ENCODE measurements around the gene NME1. TPM values are rescaled to one million over a fixed set of nuclear protein-coding genes. Genes with fewer than 3 reads are reported as not detected.
A peak's percentile ranks its signal among the peaks of the same experiment; 100 is the strongest.

The NME1 gene
- polyA plus RNA-seq, 1 of the 3 experiments (the other 2 are of a cell fraction): 654 TPM

DNA sequence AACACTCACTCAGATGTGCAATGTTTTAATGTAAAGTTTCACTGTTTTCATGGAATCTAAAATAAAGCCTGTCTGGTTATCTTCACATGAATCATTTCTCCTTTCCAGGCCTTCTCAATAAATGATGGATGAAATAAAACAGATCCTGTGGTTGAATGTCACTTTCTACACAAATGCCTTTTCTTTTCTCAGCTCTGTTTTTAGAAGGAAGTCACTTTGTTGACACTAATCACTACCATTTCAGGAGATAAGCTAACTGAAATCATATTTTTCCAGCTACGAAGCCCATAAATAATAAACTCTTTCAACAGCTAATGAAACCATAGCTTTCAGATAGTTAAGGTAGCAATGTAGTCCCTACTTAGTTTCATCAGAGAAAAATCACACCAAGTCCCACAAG is 30.8 kb downstream of the NME1 start:
- peaks cover 4% of the 10 kb centered on the region; the same call in 1 of the 2 replicates for H3K79me2 ChIP-seq (ENCODE audit: insufficient read depth)
- 56% methylated on average over 1 of the region's 1 CpG for WGBS (ENCODE audit: low lambda C conversion rate)
- no peak overlapping the region for H3K4me3 ChIP-seq (ENCODE audit: low read depth in 2 of 2, low read length in 1 of 2)
- peaks cover 18% of the 10 kb centered on the region for H4K20me1 ChIP-seq (ENCODE audit: insufficient read depth)
- peaks cover 20% of the 10 kb centered on the region for H3F3A ChIP-seq (replicated peaks; ENCODE audit: insufficient read depth)
- H3K27ac ChIP-seq (ENCODE audit: low read depth in 2 of 2, low read length in 1 of 2): peak overlapping the region; percentile 16 to 39; a peak in 3 of 4 replicates
- ChIA-PET CTCF (interaction anchor here (0.6 to 1.4 kb wide), 5 partner anchors 13 to 342 kb away, joined by 3 to 6 read pairs (median 3); partner anchors contain the start of gene NME1), POLR2A (interaction anchor here (1.0 kb wide), 2 partner anchors 31 to 318 kb away, joined by 3 to 4 read pairs; partner anchors contain the start of genes NME1 and TOB1)
- peaks cover 41 to 43% of the 10 kb centered on the region in 2 experiments for H3K36me3 ChIP-seq (replicated peaks in 1 of 2; ENCODE audit: control insufficient read depth in 1 of 2, insufficient read depth in 2 of 2, low read length in 1 of 2)
- no peaks in the 10 kb centered on the region for H3K27me3 ChIP-seq (ENCODE audit: insufficient read depth)
- no peak overlapping the region for H3K4me2 ChIP-seq
- DNase-seq: peak; percentile 74
- no peak overlapping the region for H2AFZ ChIP-seq (ENCODE audit: low read depth)
- H3K9me2 ChIP-seq: no peaks in the 10 kb centered on the region
- no peaks in the 10 kb centered on the region for H3K9me3 ChIP-seq
- no peak overlapping the region for H3K9ac ChIP-seq
- H3K4me1 ChIP-seq (ENCODE audit: control insufficient read depth in 1 of 2, insufficient read depth in 2 of 2, low read depth in 1 of 2, low read length in 1 of 2): peaks cover 4 to 24% of the 10 kb centered on the region in 2 experiments; a peak in 2 of 4 replicates
- TF ChIP-seq, protein P1, sequence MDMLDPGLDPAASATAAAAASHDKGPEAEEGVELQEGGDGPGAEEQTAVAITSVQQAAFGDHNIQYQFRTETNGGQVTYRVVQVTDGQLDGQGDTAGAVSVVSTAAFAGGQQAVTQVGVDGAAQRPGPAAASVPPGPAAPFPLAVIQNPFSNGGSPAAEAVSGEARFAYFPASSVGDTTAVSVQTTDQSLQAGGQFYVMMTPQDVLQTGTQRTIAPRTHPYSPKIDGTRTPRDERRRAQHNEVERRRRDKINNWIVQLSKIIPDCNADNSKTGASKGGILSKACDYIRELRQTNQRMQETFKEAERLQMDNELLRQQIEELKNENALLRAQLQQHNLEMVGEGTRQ (IDR thresholded peaks at IDR 0.05; ENCODE audit: borderline replicate concordance, low read depth, low read length): no peak
- peak; percentile 99 for TF ChIP-seq RCOR1 (IDR thresholded peaks at IDR 0.05; ENCODE audit: low read length)
- TF ChIP-seq MXI1 (IDR thresholded peaks at IDR 0.05; ENCODE audit: low read depth, low read length): peak; percentile 83; the same call in 1 of the 2 replicates
- TF ChIP-seq, protein P2, sequence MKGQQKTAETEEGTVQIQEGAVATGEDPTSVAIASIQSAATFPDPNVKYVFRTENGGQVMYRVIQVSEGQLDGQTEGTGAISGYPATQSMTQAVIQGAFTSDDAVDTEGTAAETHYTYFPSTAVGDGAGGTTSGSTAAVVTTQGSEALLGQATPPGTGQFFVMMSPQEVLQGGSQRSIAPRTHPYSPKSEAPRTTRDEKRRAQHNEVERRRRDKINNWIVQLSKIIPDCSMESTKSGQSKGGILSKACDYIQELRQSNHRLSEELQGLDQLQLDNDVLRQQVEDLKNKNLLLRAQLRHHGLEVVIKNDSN (IDR thresholded peaks at IDR 0.05; ENCODE audit: borderline replicate concordance, low read depth): no peak
- TF ChIP-seq JUND (IDR thresholded peaks at IDR 0.05): peak; percentile 57
- 0 out of 2 replicates have a peak, but pooled peaks have one; percentile 2 for TF ChIP-seq FOSL2 (IDR thresholded peaks at IDR 0.05; ENCODE audit: borderline replicate concordance, low read depth)
- no peak for TF ChIP-seq RFX5 (IDR thresholded peaks at IDR 0.05; ENCODE audit: low read length)
- TF ChIP-seq, protein P3, sequence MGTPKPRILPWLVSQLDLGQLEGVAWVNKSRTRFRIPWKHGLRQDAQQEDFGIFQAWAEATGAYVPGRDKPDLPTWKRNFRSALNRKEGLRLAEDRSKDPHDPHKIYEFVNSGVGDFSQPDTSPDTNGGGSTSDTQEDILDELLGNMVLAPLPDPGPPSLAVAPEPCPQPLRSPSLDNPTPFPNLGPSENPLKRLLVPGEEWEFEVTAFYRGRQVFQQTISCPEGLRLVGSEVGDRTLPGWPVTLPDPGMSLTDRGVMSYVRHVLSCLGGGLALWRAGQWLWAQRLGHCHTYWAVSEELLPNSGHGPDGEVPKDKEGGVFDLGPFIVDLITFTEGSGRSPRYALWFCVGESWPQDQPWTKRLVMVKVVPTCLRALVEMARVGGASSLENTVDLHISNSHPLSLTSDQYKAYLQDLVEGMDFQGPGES (IDR thresholded peaks at IDR 0.05; ENCODE audit: low read depth, low read length): no peak
- peak; percentile 24; the same call in 1 of the 2 replicates for TF ChIP-seq NFIC (IDR thresholded peaks at IDR 0.05; ENCODE audit: borderline replicate concordance)
- TF ChIP-seq FOXJ3 (CRISPR knock-in tag; IDR thresholded peaks at IDR 0.05): peak; percentile 96
- peak; percentile 97 for TF ChIP-seq TCF12 (IDR thresholded peaks at IDR 0.05)
- no peak; the same call in 1 of the 2 replicates for TF ChIP-seq EZH2phosphoT487 (IDR thresholded peaks at IDR 0.05; ENCODE audit: borderline replicate concordance, low read depth)
- TF ChIP-seq RXRA (IDR thresholded peaks at IDR 0.05; ENCODE audit: borderline replicate concordance, low read depth): no peak
- TF ChIP-seq, protein P4, sequence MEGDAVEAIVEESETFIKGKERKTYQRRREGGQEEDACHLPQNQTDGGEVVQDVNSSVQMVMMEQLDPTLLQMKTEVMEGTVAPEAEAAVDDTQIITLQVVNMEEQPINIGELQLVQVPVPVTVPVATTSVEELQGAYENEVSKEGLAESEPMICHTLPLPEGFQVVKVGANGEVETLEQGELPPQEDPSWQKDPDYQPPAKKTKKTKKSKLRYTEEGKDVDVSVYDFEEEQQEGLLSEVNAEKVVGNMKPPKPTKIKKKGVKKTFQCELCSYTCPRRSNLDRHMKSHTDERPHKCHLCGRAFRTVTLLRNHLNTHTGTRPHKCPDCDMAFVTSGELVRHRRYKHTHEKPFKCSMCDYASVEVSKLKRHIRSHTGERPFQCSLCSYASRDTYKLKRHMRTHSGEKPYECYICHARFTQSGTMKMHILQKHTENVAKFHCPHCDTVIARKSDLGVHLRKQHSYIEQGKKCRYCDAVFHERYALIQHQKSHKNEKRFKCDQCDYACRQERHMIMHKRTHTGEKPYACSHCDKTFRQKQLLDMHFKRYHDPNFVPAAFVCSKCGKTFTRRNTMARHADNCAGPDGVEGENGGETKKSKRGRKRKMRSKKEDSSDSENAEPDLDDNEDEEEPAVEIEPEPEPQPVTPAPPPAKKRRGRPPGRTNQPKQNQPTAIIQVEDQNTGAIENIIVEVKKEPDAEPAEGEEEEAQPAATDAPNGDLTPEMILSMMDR (IDR thresholded peaks at IDR 0.05): no peak
- TF ChIP-seq, protein P5, sequence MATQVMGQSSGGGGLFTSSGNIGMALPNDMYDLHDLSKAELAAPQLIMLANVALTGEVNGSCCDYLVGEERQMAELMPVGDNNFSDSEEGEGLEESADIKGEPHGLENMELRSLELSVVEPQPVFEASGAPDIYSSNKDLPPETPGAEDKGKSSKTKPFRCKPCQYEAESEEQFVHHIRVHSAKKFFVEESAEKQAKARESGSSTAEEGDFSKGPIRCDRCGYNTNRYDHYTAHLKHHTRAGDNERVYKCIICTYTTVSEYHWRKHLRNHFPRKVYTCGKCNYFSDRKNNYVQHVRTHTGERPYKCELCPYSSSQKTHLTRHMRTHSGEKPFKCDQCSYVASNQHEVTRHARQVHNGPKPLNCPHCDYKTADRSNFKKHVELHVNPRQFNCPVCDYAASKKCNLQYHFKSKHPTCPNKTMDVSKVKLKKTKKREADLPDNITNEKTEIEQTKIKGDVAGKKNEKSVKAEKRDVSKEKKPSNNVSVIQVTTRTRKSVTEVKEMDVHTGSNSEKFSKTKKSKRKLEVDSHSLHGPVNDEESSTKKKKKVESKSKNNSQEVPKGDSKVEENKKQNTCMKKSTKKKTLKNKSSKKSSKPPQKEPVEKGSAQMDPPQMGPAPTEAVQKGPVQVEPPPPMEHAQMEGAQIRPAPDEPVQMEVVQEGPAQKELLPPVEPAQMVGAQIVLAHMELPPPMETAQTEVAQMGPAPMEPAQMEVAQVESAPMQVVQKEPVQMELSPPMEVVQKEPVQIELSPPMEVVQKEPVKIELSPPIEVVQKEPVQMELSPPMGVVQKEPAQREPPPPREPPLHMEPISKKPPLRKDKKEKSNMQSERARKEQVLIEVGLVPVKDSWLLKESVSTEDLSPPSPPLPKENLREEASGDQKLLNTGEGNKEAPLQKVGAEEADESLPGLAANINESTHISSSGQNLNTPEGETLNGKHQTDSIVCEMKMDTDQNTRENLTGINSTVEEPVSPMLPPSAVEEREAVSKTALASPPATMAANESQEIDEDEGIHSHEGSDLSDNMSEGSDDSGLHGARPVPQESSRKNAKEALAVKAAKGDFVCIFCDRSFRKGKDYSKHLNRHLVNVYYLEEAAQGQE (IDR thresholded peaks at IDR 0.05; ENCODE audit: low read depth, low read length): no peak
- peak; percentile 6; the same call in 1 of the 2 replicates for TF ChIP-seq RAD21 (IDR thresholded peaks at IDR 0.05; ENCODE audit: low read length)
- TF ChIP-seq, protein P6, sequence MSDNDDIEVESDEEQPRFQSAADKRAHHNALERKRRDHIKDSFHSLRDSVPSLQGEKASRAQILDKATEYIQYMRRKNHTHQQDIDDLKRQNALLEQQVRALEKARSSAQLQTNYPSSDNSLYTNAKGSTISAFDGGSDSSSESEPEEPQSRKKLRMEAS (IDR thresholded peaks at IDR 0.05; ENCODE audit: low read depth): no peak
- TF ChIP-seq GATA2 (CRISPR knock-in tag; IDR thresholded peaks at IDR 0.05): peak; percentile 99
- TF ChIP-seq TEAD4 (IDR thresholded peaks at IDR 0.05; ENCODE audit: borderline replicate concordance, insufficient read depth): peak; percentile 67; the same call in 1 of the 2 replicates
- TF ChIP-seq GABPA (IDR thresholded peaks at IDR 0.05; ENCODE audit: low read depth): no peak
- TF ChIP-seq TAF1 (IDR thresholded peaks at IDR 0.05; ENCODE audit: borderline replicate concordance, low read depth, low read length): no peak
- TF ChIP-seq SMC3 (IDR thresholded peaks at IDR 0.05; ENCODE audit: low read depth, low read length): no peak
- no peak for TF ChIP-seq NRF1 (IDR thresholded peaks at IDR 0.05; ENCODE audit: low read depth, low read length)
- no peak for TF ChIP-seq MEF2A (IDR thresholded peaks at IDR 0.05; ENCODE audit: borderline replicate concordance, low read depth)
- peak; percentile 92 for TF ChIP-seq POLR2AphosphoS5 (IDR thresholded peaks at IDR 0.05; ENCODE audit: low read depth, low read length)

Measured in SK-N-SH (cell line).